Activated CD4-positive, alpha-beta T cell treated with anti-CD3 and anti-CD28 coated beads, Interleukin-10, Interleukin-2, amounts not matched to agents 100 ng/mL and 50 ng/mL, durations not matched to agents 16 hours and 8 hours (primary cell): ENCODE data around the gene IL5RA.

Source experiments
- DNase-seq: peaks from one replicate; pipeline ENCODE4 v3.0.0-alpha.2; 2020

The IL5RA gene

DNA sequence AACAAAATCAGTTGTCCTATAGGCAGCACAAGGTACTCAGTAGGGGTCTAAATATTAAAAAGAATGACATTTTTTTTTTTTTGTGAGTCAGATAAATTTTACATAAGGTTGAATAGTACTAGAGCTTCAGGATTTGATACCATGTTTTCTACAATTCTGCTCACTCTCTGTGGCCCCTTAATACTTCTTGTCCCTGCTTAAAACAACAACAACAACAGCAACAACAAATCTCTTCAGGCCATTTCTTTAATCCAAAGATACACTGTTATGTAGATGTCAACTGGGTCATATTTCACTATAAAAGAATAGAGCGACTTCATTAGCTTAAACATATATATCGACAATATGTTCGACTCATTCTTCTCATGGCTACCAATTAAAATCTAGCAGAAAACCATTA lies 3.0 kb downstream of the IL5RA start:
- no peak for DNase-seq

- no peak for DNase-seq
These were observed 4.4 kb downstream of the IL5RA start for GRCh38 chr3:3105815-3106214.

- no peak for DNase-seq
These were observed 4.9 kb downstream of the IL5RA start for GRCh38 chr3:3105246-3105645.

GRCh38 chr3:3102751-3103150 lies 7.4 kb downstream of the IL5RA start:
- DNase-seq: no peak

DNA sequence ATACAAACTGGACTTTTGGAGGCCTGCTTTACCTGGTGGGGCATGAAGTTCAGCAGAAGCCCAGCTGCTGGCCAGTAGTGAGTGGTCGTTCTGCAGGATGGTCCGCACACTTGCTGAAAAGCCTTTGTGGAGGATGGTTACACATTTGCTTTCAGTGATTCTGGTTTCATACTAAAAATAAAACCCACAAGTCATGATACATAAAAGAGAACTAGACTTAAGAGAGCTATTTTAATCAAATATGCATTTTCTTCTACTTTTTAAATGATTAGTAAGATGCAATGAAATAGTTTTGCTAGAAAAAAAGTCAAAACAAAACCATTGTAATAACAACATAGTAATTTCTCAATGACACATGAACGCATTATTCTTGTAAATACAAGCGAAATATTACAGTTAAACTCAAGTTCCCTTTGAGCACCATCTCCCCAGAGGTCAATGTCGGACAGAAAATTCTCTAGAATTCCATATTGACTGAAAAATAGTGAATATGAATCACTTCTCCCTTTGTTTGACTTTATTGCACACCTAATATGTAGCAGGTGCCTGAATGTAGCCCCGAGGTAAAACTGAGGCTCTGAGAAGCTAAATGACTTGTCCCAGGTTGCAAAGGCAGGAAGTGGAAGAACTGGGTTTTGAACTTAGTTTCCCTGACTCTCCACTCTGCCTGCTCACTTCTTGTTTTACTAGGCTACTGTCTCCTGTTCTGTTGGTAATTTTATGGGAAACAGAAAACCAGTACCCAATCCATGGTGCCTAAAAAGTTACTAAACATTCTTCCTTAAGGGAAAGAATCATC lies 8.3 kb downstream of the IL5RA start:
- peak; percentile 14 for DNase-seq

- no peak for DNase-seq
These were observed 12.2 kb downstream of the IL5RA start for GRCh38 chr3:3097958-3098357.

DNA sequence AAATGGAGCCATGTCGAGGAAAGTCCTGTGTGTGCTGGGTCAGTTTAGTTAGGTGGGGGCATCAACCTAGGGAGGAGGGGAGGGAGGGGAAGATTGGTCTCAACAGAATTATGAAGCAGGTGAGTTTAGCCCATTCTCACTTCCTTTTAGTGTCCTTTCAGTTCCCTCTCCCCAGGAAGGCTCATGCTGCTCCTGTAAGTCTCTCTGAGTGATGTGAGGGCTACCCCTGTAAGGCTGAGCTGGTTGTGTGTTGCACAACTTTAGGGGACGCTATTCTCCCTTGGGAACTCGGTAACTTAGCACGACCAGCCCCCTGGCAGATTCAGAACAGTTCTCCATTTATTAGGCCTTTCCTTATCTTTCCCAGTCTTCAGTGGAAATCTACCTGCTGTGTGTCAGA lies 21.2 kb downstream of the IL5RA start:
- DNase-seq: no peak

DNA sequence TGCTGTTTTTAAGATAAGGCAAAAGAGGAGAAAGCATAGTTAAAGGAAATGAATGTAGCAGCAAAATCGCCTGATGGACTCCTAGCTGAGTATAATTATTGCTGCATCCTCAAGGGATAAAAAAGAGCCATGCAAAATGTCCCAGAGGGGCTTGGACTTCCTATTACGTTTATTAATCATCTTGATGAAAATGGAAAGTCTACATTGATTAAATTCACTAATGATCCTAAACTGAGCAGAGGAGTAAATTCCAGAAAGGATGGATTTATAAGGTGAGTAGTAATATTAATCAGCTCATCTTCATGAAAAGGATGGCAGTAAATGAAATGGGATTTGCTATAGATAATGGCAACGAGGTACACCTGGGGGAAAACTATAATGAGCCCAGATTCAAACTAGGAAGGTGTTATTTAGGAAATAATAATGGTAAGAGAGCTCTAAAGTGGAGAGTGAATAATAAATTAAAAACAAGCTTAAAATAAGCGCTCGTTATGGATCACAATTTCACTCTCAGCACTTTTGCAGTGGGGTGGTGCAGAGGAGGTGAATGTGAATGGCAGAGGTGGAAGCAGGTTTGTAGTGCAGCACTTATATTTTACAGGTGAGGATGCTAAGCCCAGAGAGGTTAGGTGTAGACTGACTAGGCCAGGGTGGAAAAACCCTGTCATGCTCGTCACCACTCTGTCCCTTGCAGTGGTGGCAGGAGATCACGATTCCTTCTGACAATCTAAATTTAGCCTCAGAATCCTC lies 22.3 kb downstream of the IL5RA start:
- DNase-seq: no peak

- no peak for DNase-seq
These were observed 22.9 kb downstream of the IL5RA start for GRCh38 chr3:3087279-3087678.

DNA sequence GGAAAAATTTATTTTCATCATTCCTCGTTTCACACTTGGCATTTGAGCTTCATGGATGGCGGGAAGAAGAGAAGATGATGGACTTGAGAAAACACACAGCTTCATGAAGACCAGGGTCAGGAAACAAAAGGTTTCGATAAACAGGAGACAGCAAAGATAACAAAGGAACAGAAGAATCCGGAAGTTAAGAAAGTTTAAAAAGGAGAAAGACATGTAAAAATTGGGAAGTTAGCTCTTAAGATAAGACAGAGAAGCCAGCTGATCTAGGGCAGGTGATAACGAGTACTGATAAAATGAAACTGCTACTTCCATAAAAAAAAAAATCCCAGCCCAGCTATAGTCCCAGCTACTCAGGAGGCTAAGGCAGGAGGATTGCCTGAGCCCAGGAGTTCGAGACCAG lies 23.9 kb downstream of the IL5RA start:
- no peak for DNase-seq

GRCh38 chr3:3085782-3086181 lies 24.4 kb downstream of the IL5RA start:
- DNase-seq: no peak

DNA sequence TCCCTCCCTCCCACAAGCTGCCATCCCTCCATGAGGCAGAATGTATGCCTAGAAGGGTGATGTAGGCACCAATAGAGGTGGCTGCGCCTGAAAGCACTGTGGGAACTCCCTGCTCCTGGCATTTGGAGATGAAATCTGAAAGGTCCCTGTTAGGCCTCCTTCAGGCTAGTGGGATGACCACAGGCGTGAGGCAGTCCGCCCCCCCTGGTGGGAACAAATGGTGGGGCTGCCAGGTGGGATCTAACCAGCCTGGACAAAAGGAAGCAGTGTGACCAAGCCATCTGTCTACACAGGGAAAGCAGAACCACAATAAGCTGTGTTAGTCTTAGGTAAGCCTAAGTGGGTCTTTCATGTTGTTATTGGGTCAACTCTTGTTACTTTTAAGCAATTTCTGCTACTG lies 25.3 kb downstream of the IL5RA start:
- DNase-seq: no peak

- no peak for DNase-seq
These were observed 27.8 kb downstream of the IL5RA start for GRCh38 chr3:3082234-3082924.

DNA sequence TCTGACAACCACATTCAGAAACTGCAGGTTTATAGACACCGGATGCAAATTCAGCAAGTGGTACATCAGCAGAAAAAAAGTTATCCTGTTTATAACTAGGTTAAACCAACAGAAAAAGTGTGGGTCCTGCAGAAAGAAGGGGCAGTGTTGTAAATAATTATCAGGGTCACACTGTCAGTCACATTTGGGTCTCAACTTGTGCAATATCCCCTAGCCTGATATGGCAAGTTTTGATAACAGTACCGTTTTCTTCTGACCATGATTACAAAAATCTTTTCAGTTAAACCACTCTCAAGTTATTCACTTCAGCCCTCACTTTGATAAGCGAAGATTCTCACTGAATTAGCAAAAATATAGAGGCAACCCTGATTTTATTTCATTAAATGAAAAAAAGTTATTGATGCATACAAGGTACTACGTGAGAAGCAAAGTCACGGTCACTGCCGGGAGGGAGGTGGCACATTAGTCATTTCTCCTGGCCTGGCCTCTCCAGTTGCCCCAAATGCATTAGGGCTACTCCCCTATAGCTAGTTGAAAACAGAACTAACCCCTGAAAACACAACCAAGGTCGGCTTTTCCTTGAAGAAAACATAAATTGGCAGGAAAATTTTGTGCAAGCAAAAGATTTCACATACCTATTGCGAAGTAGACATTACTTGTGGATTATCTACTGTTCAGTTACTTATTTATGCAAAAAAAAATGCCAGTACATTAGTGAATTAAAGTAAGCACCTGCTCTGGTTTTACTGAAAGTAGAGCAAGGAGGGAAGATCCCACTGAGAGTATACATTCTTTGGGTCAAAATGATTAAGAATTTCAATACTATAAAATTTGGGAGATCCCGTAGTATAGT lies 28.6 kb downstream of the IL5RA start:
- DNase-seq: no peak

DNA sequence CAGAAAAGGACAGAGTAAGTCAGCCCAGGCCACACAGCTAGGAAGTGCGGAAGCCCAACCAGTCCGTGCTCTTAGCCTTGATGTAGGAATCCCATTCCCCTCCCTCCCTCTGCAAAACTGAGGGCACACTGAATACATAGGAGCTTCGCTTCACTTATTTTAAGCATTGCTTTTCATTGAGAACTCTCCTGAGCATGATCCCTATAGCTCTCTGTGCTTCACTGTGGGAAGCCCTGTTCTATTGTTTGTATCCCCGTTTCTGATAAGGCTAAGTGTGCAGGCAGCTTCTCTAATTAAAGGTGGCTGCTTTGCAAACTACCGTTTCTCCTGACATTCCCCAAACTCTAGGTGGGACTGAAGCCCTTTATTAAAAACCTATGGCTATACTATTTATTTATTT lies 29.9 kb downstream of the IL5RA start:
- DNase-seq: no peak

GRCh38 chr3:3074551-3075257 lies 35.5 kb downstream of the IL5RA start:
- no peak for DNase-seq

DNA sequence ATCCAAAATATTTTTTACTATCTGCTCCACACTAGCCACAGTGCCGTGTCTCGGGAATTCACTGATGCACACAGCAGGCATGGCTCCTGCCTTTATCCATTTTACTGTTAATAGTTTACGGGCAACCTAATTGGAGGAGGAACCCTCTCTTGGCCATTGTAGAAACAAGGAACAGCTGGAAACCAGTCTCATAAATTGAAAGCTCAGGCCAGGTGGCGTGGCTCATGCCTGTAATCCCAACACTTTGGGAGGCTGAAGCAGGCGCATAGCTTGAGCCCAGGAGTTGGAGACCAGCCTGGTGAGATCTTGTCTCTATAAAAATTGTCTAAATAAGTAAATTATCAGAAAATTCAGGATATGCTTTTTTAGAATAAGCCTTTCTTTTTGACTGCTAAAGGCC lies 39.0 kb downstream of the IL5RA start:
- no peak for DNase-seq

DNA sequence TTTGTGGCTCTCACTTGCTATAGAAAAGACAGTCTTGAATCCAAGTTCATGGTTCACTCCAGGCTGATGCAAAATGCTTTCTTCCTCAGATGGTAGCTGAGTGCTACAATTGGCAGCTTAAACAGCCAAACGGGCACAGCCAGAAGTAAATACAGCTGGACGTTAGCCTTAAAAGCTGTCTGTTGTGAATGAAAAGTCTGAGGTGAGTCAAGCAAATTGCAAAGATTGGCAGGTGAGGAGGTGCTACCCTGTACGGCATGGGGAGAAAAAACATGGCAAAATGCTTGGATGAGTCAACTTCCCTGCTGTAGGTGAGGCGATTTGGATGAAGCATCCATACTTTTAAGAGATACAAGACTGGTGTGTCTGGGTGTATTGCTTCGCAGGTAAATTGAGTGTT lies 40.5 kb downstream of the IL5RA start:
- DNase-seq: no peak

- DNase-seq: no peak
These were observed 41.8 kb downstream of the IL5RA start for GRCh38 chr3:3068358-3068881.

- no peak for DNase-seq
These were observed 43.3 kb downstream of the IL5RA start for GRCh38 chr3:3066910-3067309.

DNA sequence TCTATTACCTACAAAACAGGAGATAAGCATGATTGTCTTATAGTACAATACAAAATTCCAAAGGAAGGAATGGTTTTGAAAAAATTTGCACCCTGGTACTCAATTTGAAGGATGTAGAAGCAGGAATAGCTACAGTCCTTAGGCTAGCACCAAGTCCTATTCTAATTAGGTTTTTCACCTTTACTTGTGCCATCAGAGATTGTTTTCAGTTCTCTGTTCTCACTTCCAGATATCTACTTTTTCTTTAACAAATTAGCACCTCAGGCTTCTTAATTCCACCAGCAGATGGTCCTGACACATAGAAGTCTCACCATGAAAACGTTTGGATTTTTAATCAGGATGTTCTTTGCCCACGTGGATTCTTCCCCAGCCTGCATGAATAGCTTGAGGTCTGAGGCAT lies 43.8 kb downstream of the IL5RA start:
- no peak for DNase-seq

DNA sequence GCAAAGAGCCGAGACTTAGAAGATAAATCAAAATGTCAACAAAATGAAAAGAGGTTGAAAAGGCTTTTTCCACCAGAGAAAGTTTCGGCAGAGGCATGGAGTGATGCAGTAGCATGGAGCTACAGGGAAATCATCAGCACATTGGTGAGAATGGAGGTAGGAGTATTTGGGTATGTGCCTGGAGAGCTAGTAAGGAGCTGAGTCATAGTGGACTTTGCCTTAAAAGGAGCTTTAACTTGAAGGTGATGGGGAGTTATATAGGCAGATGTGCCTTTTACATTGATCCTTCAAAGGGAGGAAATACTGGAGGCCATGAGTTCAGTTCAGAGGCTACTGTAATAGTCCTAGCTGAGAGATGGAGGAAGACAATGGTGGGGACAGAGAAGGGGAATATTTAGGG lies 44.3 kb downstream of the IL5RA start:
- peak; percentile 2 for DNase-seq
